ENCODE data around the gene CENPX. TPM values are rescaled to one million over a fixed set of nuclear protein-coding genes. Genes with fewer than 3 reads are reported as not detected.

The CENPX gene
- total RNA-seq, 1 experiment from 2014 or later, result 247 TPM

GRCh38 chr17:82016875-82017459 lies 5.7 kb downstream of the CENPX start:
- H3K27me3 ChIP-seq (ENCODE audit: control insufficient read depth, insufficient read depth, low read length), result no peaks in the 10 kb centered on the region
- peak; percentile 69 for DNase-seq
- no peaks in the 10 kb centered on the region; the same call in 1 of the 2 replicates for H3K36me3 ChIP-seq (replicated peaks; ENCODE audit: control insufficient read depth, insufficient read depth, low read length)
- H3K4me3 ChIP-seq (ENCODE audit: insufficient read depth, low read depth, low read length), result no peak overlapping the region

GRCh38 chr17:82016061-82016874 lies 6.4 kb downstream of the CENPX start:
- Histone ChIP-seq H3K4me3 (ENCODE audit: insufficient read depth, low read depth, low read length) (no peak overlapping the region), H3K36me3 (replicated peaks; ENCODE audit: control insufficient read depth, insufficient read depth, low read length) (no peaks in the 10 kb centered on the region; the same call in 1 of the 2 replicates), H3K27me3 (ENCODE audit: control insufficient read depth, insufficient read depth, low read length) (no peaks in the 10 kb centered on the region)
- DNase-seq, result peak; percentile 71

GRCh38 chr17:82015311-82015971 lies 7.2 kb downstream of the CENPX start:
- Histone ChIP-seq H3K36me3 (replicated peaks; ENCODE audit: control insufficient read depth, insufficient read depth, low read length) (no peaks in the 10 kb centered on the region; the same call in 1 of the 2 replicates), H3K27me3 (ENCODE audit: control insufficient read depth, insufficient read depth, low read length) (no peaks in the 10 kb centered on the region), H3K4me3 (ENCODE audit: insufficient read depth, low read depth, low read length) (no peak overlapping the region)
- DNase-seq, result no peak

DNA sequence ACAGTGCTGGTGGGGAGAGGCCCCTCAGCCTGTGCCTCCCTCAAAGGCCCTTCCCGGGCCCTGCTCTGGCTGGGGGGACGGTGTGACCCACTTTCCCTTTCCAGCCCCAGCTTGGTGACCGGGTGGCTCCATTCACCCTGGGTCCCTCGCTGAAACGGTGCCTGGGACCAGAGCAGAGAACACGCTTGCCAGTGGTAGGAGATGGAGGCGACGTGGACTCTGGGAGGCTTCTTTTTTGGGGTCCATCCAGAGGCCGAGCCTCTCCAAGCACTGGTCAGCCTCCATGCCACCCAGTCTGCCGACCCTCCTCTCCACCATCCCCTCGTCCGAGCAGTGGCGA lies 7.7 kb downstream of the CENPX start:
- no peaks in the 10 kb centered on the region for H3K27me3 ChIP-seq (ENCODE audit: control insufficient read depth, insufficient read depth, low read length)
- DNase-seq, result no peak
- no peak overlapping the region for H3K4me3 ChIP-seq (ENCODE audit: insufficient read depth, low read depth, low read length)
- no peaks in the 10 kb centered on the region; the same call in 1 of the 2 replicates for H3K36me3 ChIP-seq (replicated peaks; ENCODE audit: control insufficient read depth, insufficient read depth, low read length)

DNA sequence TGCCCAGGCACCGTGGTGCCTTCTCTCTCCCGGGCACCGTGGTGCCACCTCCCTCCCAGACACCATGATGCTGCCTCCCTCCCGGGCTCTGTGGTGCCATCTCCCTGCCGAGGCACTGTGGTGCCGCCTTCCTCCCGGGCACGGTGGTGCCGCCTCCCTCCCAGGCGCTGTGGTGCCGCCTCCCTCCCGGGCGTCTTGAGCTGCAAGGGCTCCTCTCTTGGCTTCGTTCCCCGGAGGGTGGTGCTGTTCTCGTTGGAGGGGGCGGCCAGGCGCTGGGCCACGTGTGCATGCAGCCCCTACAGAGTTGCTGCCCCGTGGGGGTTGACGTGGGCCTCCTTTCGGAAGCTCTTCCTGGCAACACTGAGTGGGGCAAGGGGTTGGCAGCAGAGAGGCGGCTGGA lies 8.2 kb downstream of the CENPX start:
- H3K4me3 ChIP-seq (ENCODE audit: insufficient read depth, low read depth, low read length), result no peak overlapping the region
- H3K36me3 ChIP-seq (replicated peaks; ENCODE audit: control insufficient read depth, insufficient read depth, low read length), result no peaks in the 10 kb centered on the region; the same call in 1 of the 2 replicates
- DNase-seq, result no peak
- no peaks in the 10 kb centered on the region for H3K27me3 ChIP-seq (ENCODE audit: control insufficient read depth, insufficient read depth, low read length)

DNA sequence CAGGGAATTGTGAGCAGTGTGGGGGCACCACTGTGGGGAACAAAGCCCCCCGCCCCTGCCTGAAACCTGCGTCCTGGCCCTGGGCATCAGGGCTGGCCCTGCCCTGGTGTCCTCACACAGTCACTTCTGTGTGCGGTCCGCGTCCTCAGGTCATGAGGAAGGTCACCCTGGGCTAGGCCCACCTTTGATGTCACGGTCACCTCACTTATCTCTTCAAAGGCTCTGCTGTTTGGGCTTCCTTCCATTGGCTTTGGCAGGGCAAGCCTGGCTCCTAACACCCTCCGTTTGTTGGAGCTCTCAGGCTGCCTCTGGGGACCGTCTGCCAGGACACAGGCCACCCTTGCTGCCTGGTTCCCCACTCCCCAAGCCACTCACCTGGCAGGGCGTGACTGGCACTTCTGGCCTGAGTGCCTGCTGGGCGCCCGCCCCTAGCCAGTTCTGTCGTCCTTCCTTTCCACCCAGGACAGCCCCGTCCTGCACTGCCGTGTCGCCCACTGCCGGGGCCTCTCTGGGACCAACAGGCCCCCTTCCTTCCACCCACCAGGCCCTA lies 8.8 kb downstream of the CENPX start:
- H3K36me3 ChIP-seq (replicated peaks; ENCODE audit: control insufficient read depth, insufficient read depth, low read length), result no peaks in the 10 kb centered on the region; the same call in 1 of the 2 replicates
- H3K27me3 ChIP-seq (ENCODE audit: control insufficient read depth, insufficient read depth, low read length), result no peaks in the 10 kb centered on the region
- DNase-seq, result no peak
- H3K4me3 ChIP-seq (ENCODE audit: insufficient read depth, low read depth, low read length), result no peak overlapping the region

- no peak overlapping the region for H3K4me3 ChIP-seq (ENCODE audit: insufficient read depth, low read depth, low read length)
- DNase-seq, result peak; percentile 73
- H3K27me3 ChIP-seq (ENCODE audit: control insufficient read depth, insufficient read depth, low read length), result no peaks in the 10 kb centered on the region
- no peaks in the 10 kb centered on the region for H3K36me3 ChIP-seq (replicated peaks; ENCODE audit: control insufficient read depth, insufficient read depth, low read length)
Observed at GRCh38 chr17:82013341-82013740, 9.3 kb downstream of the CENPX start.

GRCh38 chr17:82012640-82013295 lies 9.9 kb downstream of the CENPX start:
- DNase-seq, result peak; percentile 74
- no peaks in the 10 kb centered on the region for H3K27me3 ChIP-seq (ENCODE audit: control insufficient read depth, insufficient read depth, low read length)
- H3K4me3 ChIP-seq (ENCODE audit: insufficient read depth, low read depth, low read length), result no peak overlapping the region
- no peaks in the 10 kb centered on the region for H3K36me3 ChIP-seq (replicated peaks; ENCODE audit: control insufficient read depth, insufficient read depth, low read length)

GRCh38 chr17:82012261-82012639 lies 10.4 kb downstream of the CENPX start:
- no peak overlapping the region for H3K4me3 ChIP-seq (ENCODE audit: insufficient read depth, low read depth, low read length)
- DNase-seq, result no peak
- no peaks in the 10 kb centered on the region for H3K27me3 ChIP-seq (ENCODE audit: control insufficient read depth, insufficient read depth, low read length)
- H3K36me3 ChIP-seq (replicated peaks; ENCODE audit: control insufficient read depth, insufficient read depth, low read length), result no peaks in the 10 kb centered on the region

- DNase-seq, result no peak
- Histone ChIP-seq H3K36me3 (replicated peaks; ENCODE audit: control insufficient read depth, insufficient read depth, low read length) (no peaks in the 10 kb centered on the region), H3K4me3 (ENCODE audit: insufficient read depth, low read depth, low read length) (no peak overlapping the region), H3K27me3 (ENCODE audit: control insufficient read depth, insufficient read depth, low read length) (no peaks in the 10 kb centered on the region)
Observed at GRCh38 chr17:82011617-82012187, 11.0 kb downstream of the CENPX start.

- Histone ChIP-seq H3K36me3 (replicated peaks; ENCODE audit: control insufficient read depth, insufficient read depth, low read length) (no peaks in the 10 kb centered on the region), H3K4me3 (ENCODE audit: insufficient read depth, low read depth, low read length) (no peak overlapping the region), H3K27me3 (ENCODE audit: control insufficient read depth, insufficient read depth, low read length) (no peaks in the 10 kb centered on the region)
- no peak for DNase-seq
Observed at GRCh38 chr17:82010575-82011525, 11.8 kb downstream of the CENPX start.

DNA sequence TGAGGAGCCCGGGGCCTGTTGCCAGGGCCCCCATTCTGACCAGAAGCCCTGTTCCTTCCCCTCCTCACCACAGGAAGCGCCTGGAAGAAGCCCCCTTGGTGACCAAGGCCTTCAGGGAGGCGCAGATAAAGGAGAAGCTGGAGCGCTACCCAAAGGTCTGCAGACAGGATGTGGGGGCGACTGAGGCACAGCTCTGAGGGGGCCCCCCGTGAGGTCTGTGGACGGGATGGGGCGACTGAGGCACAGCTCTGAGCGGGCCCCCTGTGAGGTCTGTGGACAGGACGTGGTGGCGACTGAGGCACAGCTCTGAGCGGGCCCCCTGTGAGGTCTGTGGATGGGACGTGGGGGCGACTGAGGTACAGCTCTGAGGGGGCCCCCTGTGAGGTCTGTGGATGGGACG lies 13.3 kb downstream of the CENPX start:
- Histone ChIP-seq H3K36me3 (replicated peaks; ENCODE audit: control insufficient read depth, insufficient read depth, low read length) (no peaks in the 10 kb centered on the region), H3K27me3 (ENCODE audit: control insufficient read depth, insufficient read depth, low read length) (no peaks in the 10 kb centered on the region), H3K4me3 (ENCODE audit: insufficient read depth, low read depth, low read length) (no peak overlapping the region)
- no peak for DNase-seq

DNA sequence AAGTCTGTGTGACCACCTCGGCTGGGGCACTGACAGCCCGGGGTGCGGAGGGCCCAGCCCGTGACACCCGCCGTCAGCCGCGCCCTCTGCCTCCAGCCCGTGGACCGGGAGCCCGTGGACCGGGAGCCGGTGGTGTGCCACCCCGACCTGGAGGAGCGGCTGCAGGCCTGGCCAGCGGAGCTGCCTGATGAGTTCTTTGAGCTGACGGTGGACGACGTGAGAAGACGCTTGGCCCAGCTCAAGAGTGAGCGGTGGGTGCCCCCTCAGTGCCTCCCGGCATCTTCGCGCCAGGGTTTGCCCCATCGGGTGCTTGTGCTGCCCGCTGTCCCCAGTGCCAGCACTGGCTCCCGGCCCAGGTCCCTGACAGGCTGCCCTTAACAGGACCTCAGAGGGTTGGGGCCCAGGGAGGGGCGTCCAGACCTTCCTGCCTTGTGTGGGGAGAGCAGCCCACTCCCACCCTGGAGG lies 13.7 kb downstream of the CENPX start:
- Histone ChIP-seq H3K4me3 (ENCODE audit: insufficient read depth, low read depth, low read length) (no peak overlapping the region), H3K36me3 (replicated peaks; ENCODE audit: control insufficient read depth, insufficient read depth, low read length) (no peaks in the 10 kb centered on the region), H3K27me3 (ENCODE audit: control insufficient read depth, insufficient read depth, low read length) (no peaks in the 10 kb centered on the region)
- DNase-seq, result no peak
